ENCODE measurements around the gene ENOX1.

DNA sequence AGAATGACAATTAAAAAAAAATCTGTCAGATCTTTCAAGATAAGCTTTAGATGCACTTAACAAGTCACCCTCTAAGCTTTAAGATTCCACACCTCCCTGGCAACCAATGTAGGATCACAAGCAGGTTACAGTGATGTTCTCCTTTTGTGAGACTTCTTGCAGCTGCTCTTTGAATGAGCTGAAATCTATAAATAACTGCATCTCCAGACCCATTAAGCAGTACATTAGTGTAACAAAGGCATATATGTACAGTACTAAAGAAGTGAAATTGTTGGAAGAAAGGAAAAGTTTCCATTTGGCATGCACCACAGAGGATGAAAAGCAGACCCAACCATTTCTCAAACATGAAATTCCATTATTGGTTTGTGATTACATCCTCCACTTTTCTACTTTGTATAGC is 364.7 kb downstream of the ENOX1 start:
- TF ChIP-seq, protein P1, sequence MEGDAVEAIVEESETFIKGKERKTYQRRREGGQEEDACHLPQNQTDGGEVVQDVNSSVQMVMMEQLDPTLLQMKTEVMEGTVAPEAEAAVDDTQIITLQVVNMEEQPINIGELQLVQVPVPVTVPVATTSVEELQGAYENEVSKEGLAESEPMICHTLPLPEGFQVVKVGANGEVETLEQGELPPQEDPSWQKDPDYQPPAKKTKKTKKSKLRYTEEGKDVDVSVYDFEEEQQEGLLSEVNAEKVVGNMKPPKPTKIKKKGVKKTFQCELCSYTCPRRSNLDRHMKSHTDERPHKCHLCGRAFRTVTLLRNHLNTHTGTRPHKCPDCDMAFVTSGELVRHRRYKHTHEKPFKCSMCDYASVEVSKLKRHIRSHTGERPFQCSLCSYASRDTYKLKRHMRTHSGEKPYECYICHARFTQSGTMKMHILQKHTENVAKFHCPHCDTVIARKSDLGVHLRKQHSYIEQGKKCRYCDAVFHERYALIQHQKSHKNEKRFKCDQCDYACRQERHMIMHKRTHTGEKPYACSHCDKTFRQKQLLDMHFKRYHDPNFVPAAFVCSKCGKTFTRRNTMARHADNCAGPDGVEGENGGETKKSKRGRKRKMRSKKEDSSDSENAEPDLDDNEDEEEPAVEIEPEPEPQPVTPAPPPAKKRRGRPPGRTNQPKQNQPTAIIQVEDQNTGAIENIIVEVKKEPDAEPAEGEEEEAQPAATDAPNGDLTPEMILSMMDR (IDR thresholded peaks at IDR 0.05; ENCODE audit: low read depth, low read length) = no peak
- no peak for TF ChIP-seq EZH2phosphoT487 (IDR thresholded peaks at IDR 0.05; ENCODE audit: low read depth)
